NCI-H2196 (cell line): ENCODE results near the gene FTSJ1.
"Not testable (repeated sequence)": the region's sequence is repeated elsewhere in the genome, so short reads cannot be mapped to it uniquely, and the experiment has no call there.

Experiments used
- DNase-seq: peaks from one replicate; lab custom pipeline; 2025; ENCODE audit not compliant: unreplicated experiment; lab: John Stamatoyannopoulos, UW

FTSJ1 gene

GRCh38 chrX:48475774-48476577, at the start of gene FTSJ1:
FTSJ1 (plus strand) TSS chrX:48476199; CDS start chrX:48478048, 1,849 bp downstream.
- peak; percentile 68 for DNase-seq

- DNase-seq, result not testable (repeated sequence)
Measured at GRCh38 chrX:48427027-48427716, 48.8 kb upstream of the FTSJ1 start.

DNA sequence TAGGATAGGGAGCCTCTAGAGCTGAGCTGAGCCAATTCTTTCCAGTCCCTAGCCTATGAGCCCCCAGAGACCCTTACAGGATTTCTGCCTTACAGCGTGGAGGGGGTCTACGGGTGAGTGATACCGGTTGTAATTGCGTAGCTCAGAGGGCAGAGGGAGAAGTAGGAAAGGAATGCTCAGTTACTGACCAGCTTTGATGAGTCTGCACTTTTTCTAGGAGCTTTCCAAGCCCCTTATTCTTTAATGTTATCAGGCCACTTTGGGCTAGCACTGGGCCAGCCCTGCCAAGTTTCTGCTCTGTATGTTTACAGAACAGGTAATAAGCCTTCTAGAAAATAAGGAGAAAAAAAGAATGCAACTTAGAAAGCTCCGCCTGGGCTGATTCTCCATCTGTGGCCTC, 46.4 kb upstream of the FTSJ1 start:
- not testable (repeated sequence) for DNase-seq

GRCh38 chrX:48430166-48430565, 45.8 kb upstream of the FTSJ1 start:
- DNase-seq, result not testable (repeated sequence)

GRCh38 chrX:48433713-48434112, 42.3 kb upstream of the FTSJ1 start:
- not testable (repeated sequence) for DNase-seq

- not testable (repeated sequence) for DNase-seq
Measured at GRCh38 chrX:48447201-48447600, 28.8 kb upstream of the FTSJ1 start.

DNA sequence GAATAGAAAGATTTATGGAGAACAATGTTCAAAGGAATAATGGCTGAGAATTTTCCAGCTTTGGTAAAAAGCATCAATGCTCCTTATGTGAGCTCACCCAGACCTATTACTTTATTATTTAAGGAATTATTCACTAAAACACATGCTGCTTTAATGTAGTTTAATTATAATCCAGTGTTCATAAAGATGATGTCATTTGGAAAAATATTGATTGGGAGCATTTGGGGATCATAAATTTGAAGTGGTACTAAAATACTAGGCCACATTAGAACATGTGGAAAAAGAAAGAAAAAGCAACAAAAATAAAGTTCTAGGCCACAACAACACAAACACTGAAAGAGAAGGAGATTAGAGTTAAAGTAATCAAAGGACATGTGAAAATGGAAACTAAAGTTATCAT, 25.9 kb upstream of the FTSJ1 start:
- no peak for DNase-seq

DNA sequence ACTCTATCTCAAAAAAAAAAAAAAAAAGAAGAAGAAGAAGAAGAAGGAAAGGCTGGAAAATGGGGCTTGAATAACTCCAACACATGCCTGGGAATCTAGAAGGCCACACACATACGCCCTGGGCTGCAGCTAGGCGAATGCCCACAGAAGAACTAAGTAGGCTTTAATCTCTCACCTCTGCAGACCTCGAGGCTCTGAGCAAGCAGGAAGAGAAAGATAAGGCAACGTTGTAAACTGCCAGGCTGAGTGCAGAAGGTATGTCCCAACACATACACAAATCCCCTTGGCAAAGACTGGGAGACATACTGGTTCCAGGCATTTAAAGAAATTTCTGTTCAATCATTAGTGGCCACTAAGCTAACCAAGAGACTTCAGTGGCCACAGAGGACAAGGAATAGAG, 24.3 kb upstream of the FTSJ1 start:
- DNase-seq, result no peak

DNA sequence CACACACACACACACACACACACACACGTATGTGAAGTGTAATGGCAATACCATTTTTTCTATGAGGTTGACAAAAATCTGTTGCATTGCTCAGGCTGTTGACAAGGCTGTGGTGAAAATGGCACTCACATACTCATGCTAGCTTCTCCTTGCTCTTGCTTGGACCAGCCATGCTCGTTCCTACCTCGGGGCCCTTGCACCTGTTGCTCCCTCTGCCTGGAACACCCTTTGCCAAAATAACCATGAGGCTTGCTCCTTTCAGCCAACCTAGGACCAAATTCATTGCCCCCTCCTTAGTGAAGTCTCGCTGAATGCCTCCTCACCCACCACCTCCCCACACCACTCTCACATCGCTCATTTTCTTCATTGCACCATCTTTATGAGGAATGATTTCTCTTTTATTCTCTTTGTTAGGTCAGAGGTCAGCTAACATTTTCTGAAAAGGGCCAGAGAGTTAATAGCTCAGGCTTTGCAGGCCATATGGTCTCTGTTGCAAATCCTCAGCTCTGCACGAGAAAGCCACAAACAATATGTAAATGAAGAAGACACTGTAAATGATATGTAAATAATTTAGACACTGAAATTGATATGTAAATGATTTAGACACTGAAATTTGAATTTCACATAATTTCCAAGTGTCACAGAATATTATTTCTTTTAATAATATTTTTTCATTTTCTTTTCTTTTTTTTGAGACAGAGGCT, 19.2 kb upstream of the FTSJ1 start:
- DNase-seq, result no peak

- peak; percentile 7 for DNase-seq
Measured at GRCh38 chrX:48458711-48459110, 17.3 kb upstream of the FTSJ1 start.

GRCh38 chrX:48459483-48459882, 16.5 kb upstream of the FTSJ1 start:
- no peak for DNase-seq

GRCh38 chrX:48460031-48460430, 16.0 kb upstream of the FTSJ1 start:
- no peak for DNase-seq

DNA sequence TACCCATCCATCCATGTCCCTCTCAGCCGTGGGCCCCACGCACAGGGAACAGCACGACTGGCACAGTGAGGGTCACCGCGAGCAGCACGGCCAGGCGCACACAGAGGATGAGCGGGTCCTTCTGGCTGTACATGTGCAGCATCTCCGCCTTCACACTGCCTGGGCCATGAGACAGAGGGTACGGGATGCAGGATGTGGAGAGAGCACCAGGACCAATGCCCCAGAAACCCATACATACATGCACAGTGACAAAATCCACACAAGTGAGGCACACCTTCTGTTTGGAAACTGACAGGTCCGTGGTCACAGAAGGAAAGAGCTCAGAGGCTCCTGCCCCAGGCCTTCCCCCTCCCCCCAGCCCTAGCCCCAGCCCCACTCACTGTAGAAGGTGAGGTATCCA, 15.4 kb upstream of the FTSJ1 start:
- no peak for DNase-seq

GRCh38 chrX:48461830-48462229, 14.2 kb upstream of the FTSJ1 start:
- DNase-seq, result no peak

DNA sequence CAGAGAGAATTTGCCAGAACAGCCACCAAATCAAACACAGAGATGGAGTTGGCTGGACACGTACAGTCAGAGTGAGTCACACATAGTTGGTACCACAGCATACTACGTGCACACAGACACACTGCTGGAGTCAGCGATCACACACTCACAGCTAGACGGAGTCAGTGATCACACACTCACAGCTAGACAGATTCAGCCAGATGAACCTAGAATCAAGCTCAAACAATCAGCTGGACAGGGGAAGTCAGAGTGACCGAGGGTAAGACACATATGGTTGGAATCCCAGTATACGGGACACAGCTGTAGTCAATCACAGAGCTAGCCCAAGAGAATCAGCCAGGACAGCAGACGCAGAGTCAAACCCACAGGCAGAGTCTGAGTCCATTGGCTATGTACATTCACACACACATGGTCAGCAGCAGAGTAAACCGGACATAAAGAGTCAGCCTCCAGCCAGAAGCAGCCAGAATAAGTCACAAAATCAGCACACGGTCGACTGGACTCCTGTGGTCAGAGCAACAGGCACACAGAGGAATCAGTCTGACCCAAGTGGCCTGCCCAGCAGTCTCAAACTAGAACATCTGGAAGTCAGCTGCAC, 10.6 kb upstream of the FTSJ1 start:
- no peak for DNase-seq

GRCh38 chrX:48466696-48467095, 9.3 kb upstream of the FTSJ1 start:
- no peak for DNase-seq

GRCh38 chrX:48467281-48467761, 8.7 kb upstream of the FTSJ1 start:
- no peak for DNase-seq

DNA sequence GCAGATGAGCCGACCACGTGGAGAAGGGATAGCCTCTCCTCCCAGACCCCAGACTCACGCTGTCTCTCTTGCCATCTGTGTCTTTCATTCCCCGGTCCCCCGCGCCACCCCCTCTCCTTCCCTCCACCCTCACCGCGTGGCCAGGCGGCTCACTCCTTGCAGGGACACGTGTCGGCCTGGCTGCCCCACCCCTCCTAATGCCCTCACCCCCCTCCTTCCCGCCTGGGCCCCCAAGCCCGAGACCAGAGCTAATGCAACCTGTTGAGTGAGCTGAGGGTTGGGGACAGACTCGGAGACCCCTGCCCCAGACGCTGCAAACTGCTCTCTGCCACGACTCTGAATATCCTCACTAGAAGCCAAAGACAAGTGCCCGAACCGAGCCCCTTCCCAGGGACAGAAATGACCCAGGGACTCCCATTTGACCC, 7.7 kb upstream of the FTSJ1 start:
- no peak for DNase-seq

DNA sequence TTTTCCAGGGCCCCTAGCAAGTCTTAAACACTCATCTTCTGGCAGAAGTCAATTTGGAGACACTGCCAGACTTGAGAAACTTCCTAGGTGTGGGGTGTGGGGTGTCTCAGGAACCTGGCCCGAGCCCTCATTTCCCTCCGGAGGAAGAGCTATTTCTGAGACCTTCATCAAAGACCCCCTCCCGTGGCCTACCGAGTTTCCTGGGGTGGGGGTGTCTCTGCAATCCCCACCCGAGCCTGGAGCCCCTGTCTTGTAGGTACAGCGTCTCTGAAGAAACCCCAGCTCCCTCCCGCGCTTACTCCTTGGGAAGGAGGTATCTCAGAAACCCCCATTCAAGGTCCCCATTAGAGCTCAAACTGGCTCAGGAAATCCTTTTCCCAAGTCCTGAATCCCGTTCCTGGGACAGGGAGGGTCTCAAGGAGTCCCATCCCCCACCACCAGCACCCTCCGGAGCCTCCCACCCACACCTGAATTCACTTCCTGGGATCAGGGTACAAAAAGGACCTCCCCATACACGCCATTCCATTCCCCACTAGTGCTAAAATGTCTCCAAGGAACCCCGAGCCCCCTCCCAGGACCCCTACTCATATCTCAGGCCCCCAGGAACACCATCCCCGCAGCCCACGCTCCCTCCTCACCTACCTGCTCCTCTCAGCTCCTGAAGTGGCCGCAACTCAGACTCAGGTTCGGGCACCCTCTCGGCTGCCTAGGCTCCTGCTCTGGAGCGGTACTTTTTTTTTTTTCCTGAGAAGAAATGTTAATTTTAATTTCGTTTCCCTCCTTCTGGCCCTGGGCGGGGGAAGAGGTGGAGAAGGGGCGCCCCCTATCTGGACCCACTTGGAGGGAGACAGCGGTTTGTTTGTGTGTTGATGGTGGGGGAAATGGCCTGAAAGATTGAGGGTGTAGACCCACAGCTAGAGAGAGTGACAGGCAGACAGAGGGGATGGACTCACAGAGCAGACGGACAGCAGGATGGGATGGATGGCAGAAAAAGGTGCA, 7.0 kb upstream of the FTSJ1 start:
- DNase-seq, result no peak
